Measurements from ENCODE around the gene RUNX2.

DNA sequence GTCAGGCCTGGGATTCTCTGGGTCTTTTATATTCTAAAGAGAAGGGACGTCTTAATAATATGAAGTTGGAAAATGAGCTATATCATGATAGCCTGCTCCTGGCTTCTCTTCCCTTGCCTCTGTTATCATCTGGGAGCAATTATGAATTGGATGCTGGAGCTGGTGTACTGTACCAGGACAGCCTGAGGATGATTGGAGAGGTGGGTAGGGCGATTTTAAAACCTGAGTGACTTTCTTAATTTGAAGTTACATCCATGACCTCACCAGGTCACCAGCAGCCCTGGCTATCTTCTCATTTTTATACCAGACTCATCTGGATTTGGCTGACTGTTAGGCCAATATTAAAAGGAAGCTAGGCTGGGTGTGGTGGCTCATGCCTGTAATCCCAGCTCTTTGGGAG is 369.9 kb downstream of the RUNX2 start:
- TF ChIP-seq, protein P1, sequence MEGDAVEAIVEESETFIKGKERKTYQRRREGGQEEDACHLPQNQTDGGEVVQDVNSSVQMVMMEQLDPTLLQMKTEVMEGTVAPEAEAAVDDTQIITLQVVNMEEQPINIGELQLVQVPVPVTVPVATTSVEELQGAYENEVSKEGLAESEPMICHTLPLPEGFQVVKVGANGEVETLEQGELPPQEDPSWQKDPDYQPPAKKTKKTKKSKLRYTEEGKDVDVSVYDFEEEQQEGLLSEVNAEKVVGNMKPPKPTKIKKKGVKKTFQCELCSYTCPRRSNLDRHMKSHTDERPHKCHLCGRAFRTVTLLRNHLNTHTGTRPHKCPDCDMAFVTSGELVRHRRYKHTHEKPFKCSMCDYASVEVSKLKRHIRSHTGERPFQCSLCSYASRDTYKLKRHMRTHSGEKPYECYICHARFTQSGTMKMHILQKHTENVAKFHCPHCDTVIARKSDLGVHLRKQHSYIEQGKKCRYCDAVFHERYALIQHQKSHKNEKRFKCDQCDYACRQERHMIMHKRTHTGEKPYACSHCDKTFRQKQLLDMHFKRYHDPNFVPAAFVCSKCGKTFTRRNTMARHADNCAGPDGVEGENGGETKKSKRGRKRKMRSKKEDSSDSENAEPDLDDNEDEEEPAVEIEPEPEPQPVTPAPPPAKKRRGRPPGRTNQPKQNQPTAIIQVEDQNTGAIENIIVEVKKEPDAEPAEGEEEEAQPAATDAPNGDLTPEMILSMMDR (conservative IDR thresholded peaks at IDR 0.05; ENCODE audit: low read depth in 2 of 2), result no peak
- TF ChIP-seq, protein P2, sequence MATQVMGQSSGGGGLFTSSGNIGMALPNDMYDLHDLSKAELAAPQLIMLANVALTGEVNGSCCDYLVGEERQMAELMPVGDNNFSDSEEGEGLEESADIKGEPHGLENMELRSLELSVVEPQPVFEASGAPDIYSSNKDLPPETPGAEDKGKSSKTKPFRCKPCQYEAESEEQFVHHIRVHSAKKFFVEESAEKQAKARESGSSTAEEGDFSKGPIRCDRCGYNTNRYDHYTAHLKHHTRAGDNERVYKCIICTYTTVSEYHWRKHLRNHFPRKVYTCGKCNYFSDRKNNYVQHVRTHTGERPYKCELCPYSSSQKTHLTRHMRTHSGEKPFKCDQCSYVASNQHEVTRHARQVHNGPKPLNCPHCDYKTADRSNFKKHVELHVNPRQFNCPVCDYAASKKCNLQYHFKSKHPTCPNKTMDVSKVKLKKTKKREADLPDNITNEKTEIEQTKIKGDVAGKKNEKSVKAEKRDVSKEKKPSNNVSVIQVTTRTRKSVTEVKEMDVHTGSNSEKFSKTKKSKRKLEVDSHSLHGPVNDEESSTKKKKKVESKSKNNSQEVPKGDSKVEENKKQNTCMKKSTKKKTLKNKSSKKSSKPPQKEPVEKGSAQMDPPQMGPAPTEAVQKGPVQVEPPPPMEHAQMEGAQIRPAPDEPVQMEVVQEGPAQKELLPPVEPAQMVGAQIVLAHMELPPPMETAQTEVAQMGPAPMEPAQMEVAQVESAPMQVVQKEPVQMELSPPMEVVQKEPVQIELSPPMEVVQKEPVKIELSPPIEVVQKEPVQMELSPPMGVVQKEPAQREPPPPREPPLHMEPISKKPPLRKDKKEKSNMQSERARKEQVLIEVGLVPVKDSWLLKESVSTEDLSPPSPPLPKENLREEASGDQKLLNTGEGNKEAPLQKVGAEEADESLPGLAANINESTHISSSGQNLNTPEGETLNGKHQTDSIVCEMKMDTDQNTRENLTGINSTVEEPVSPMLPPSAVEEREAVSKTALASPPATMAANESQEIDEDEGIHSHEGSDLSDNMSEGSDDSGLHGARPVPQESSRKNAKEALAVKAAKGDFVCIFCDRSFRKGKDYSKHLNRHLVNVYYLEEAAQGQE (IDR thresholded peaks at IDR 0.05; ENCODE audit: unreplicated experiment), result no peak
